ENCODE measurements around the gene PALM.

- TF ChIP-seq EZH2 (IDR thresholded peaks at IDR 0.05; ENCODE audit: low read length), result no peak
- TF ChIP-seq CTCF (optimal IDR thresholded peaks at IDR 0.05 in 1 of 3, IDR thresholded peaks at IDR 0.05 in 1 of 3, conservative IDR thresholded peaks at IDR 0.05 in 1 of 3; ENCODE audit: extremely low read depth in 1 of 3, insufficient read depth in 2 of 3, low read length in 3 of 3), result no peak
These were observed 37.6 kb downstream of the PALM start for GRCh38 chr19:746208-746819.
